HEK293 (cell line): ENCODE measurements around the gene BORCS6.

Experiments
- GFI1B ChIP-seq: fragments of 450-650 bp; formaldehyde crosslinking; IDR thresholded peaks from 2 replicates; pipeline ENCODE4 v1.5.1; 2016; ENCODE audit warnings: missing biosample characterization, missing genetic modification characterization
- GLI2 ChIP-seq: fragments of 450-650 bp; formaldehyde crosslinking; IDR thresholded peaks from 2 replicates; pipeline ENCODE4; 2017; ENCODE audit warnings: missing biosample characterization, missing genetic modification characterization, low read depth, borderline replicate concordance
- GLI4 ChIP-seq: fragments of 450-650 bp; formaldehyde crosslinking; IDR thresholded peaks from 2 replicates; pipeline ENCODE4 v1.5.1; 2016; ENCODE audit warnings: missing biosample characterization, missing genetic modification characterization
- GLIS2 ChIP-seq: fragments of 450-650 bp; formaldehyde crosslinking; IDR thresholded peaks from 2 replicates; pipeline ENCODE4 v1.5.1; 2016; ENCODE audit warnings: missing biosample characterization, missing genetic modification characterization
- KLF10 ChIP-seq: fragments of 450-650 bp; IDR thresholded peaks from 2 replicates; pipeline ENCODE4 v1.5.1; 2018; ENCODE audit warnings: missing biosample characterization, mild to moderate bottlenecking, missing genetic modification characterization
- MEIS1 ChIP-seq: sonication (generic); formaldehyde crosslinking; IDR thresholded peaks from 2 replicates; pipeline ENCODE4 v1.8.1; 2022; ENCODE audit warnings: missing genetic modification reagents, mild to moderate bottlenecking, borderline replicate concordance
- OSR2 ChIP-seq: fragments of 450-650 bp; formaldehyde crosslinking; IDR thresholded peaks from 2 replicates; pipeline ENCODE4 v1.5.1; 2016; ENCODE audit warnings: missing biosample characterization, missing genetic modification characterization
- SCRT1 ChIP-seq: fragments of 450-650 bp; formaldehyde crosslinking; IDR thresholded peaks from 2 replicates; pipeline ENCODE4 v1.5.1; 2016; ENCODE audit warnings: missing biosample characterization, missing genetic modification characterization, borderline replicate concordance
- SP2 ChIP-seq: fragments of 450-650 bp; formaldehyde crosslinking; IDR thresholded peaks from 2 replicates; pipeline ENCODE4 v1.5.1; 2016; ENCODE audit warnings: missing biosample characterization, missing genetic modification characterization
- ZBTB21 ChIP-seq: fragments of 450-650 bp; formaldehyde crosslinking; IDR thresholded peaks from 2 replicates; pipeline ENCODE4 v1.5.1; 2017; ENCODE audit warnings: missing biosample characterization, missing genetic modification characterization
- ZNF121 ChIP-seq: fragments of 450-650 bp; formaldehyde crosslinking; IDR thresholded peaks from 2 replicates; pipeline ENCODE4 v1.5.1; 2016; ENCODE audit warnings: missing biosample characterization, missing genetic modification characterization
- ZNF140 ChIP-seq: fragments of 450-650 bp; formaldehyde crosslinking; IDR thresholded peaks from 2 replicates; pipeline ENCODE4 v1.5.1; 2016; ENCODE audit warnings: missing biosample characterization, missing genetic modification characterization
- ZNF157 ChIP-seq: fragments of 450-650 bp; formaldehyde crosslinking; IDR thresholded peaks from 2 replicates; pipeline ENCODE4 v1.5.1; 2016; ENCODE audit warnings: missing biosample characterization, missing genetic modification characterization
- ZNF19 ChIP-seq: fragments of 450-650 bp; formaldehyde crosslinking; IDR thresholded peaks from 2 replicates; pipeline ENCODE4; 2016; ENCODE audit warnings: missing biosample characterization, missing genetic modification characterization, low read depth
- ZNF2 ChIP-seq: fragments of 450-650 bp; formaldehyde crosslinking; IDR thresholded peaks from 2 replicates; pipeline ENCODE4 v1.5.1; 2016; ENCODE audit warnings: missing biosample characterization, missing genetic modification characterization
- ZNF223 ChIP-seq: fragments of 450-650 bp; formaldehyde crosslinking; IDR thresholded peaks from 2 replicates; pipeline ENCODE4 v1.5.1; 2016; ENCODE audit warnings: missing biosample characterization, missing genetic modification characterization
- ZNF292 ChIP-seq: fragments of 450-650 bp; formaldehyde crosslinking; IDR thresholded peaks from 2 replicates; pipeline ENCODE4 v1.5.1; 2016; ENCODE audit warnings: low read depth, missing biosample characterization, missing genetic modification characterization, borderline replicate concordance
- ZNF366 ChIP-seq: fragments of 450-650 bp; formaldehyde crosslinking; conservative IDR thresholded peaks from 2 replicates; pipeline ENCODE4 v1.5.1; 2016; ENCODE audit warnings: missing biosample characterization, missing genetic modification characterization
- ZNF391 ChIP-seq: fragments of 450-650 bp; formaldehyde crosslinking; IDR thresholded peaks from 2 replicates; pipeline ENCODE4 v1.5.1; 2016; ENCODE audit warnings: low read depth, missing biosample characterization, missing genetic modification characterization, borderline replicate concordance
- ZNF394 ChIP-seq: fragments of 450-650 bp; formaldehyde crosslinking; IDR thresholded peaks from 2 replicates; pipeline ENCODE4 v1.5.1; 2016; ENCODE audit warnings: missing biosample characterization, missing genetic modification characterization, mild to moderate bottlenecking, moderate library complexity, borderline replicate concordance
- ZNF404 ChIP-seq: fragments of 450-650 bp; formaldehyde crosslinking; IDR thresholded peaks from 2 replicates; pipeline ENCODE4 v1.5.1; 2017; ENCODE audit warnings: missing biosample characterization, missing genetic modification characterization
- ZNF423 ChIP-seq: fragments of 450-650 bp; formaldehyde crosslinking; IDR thresholded peaks from 2 replicates; pipeline ENCODE4 v1.5.1; 2016; ENCODE audit warnings: missing biosample characterization, missing genetic modification characterization
- ZNF514 ChIP-seq: fragments of 450-650 bp; formaldehyde crosslinking; IDR thresholded peaks from 2 replicates; pipeline ENCODE4 v1.5.1; 2016; ENCODE audit warnings: missing biosample characterization, missing genetic modification characterization
- ZNF585B ChIP-seq: fragments of 450-650 bp; formaldehyde crosslinking; IDR thresholded peaks from 2 replicates; pipeline ENCODE4 v1.5.1; 2016; ENCODE audit warnings: missing biosample characterization, missing genetic modification characterization
- ZNF600 ChIP-seq: fragments of 450-650 bp; formaldehyde crosslinking; IDR thresholded peaks from 2 replicates; pipeline ENCODE4 v1.5.1; 2016; ENCODE audit warnings: missing biosample characterization, missing genetic modification characterization
- ZNF629 ChIP-seq: fragments of 450-650 bp; formaldehyde crosslinking; IDR thresholded peaks from 2 replicates; pipeline ENCODE4 v1.5.1; 2017; ENCODE audit warnings: missing biosample characterization, missing genetic modification characterization
- ZNF660 ChIP-seq: fragments of 450-650 bp; IDR thresholded peaks from 2 replicates; pipeline ENCODE4 v1.5.1; 2018; ENCODE audit warnings: missing biosample characterization, mild to moderate bottlenecking, missing genetic modification characterization
- ZNF664 ChIP-seq: fragments of 450-650 bp; formaldehyde crosslinking; IDR thresholded peaks from 2 replicates; pipeline ENCODE4 v1.5.1; 2016; ENCODE audit warnings: missing biosample characterization, missing genetic modification characterization
- ZNF76 ChIP-seq: fragments of 450-650 bp; formaldehyde crosslinking; IDR thresholded peaks from 2 replicates; pipeline ENCODE4; 2016; ENCODE audit warnings: low read depth, missing biosample characterization, missing genetic modification characterization, borderline replicate concordance
- ZSCAN30 ChIP-seq: fragments of 450-650 bp; IDR thresholded peaks from 2 replicates; pipeline ENCODE4 v1.5.1; 2018; ENCODE audit warnings: missing biosample characterization, mild to moderate bottlenecking, missing genetic modification characterization, moderate library complexity
- TF ChIP-seq, protein P1 (sequence below): fragments of 450-650 bp; formaldehyde crosslinking; optimal IDR thresholded peaks from 2 replicates; pipeline ENCODE3; 2016; ENCODE audit warnings: missing biosample characterization, mild to moderate bottlenecking, missing genetic modification characterization
- TF ChIP-seq, protein P2 (sequence below): fragments of 450-650 bp; formaldehyde crosslinking; IDR thresholded peaks from 2 replicates; pipeline ENCODE4 v1.5.1; 2017; ENCODE audit warnings: missing biosample characterization, missing genetic modification characterization
- TF ChIP-seq, protein P3 (sequence below): fragments of 450-650 bp; formaldehyde crosslinking; IDR thresholded peaks from 2 replicates; pipeline ENCODE4 v1.5.1; 2016; ENCODE audit warnings: missing biosample characterization, missing genetic modification characterization
- TF ChIP-seq, protein P4 (sequence below): IDR thresholded peaks from 2 replicates; pipeline ENCODE4 v1.6.1; 2011; ENCODE audit warnings: mild to moderate bottlenecking, low read depth, low read length, borderline replicate concordance
- TF ChIP-seq, protein P5 (sequence below): fragments of 450-650 bp; formaldehyde crosslinking; IDR thresholded peaks from 2 replicates; pipeline ENCODE4 v1.5.1; 2016; ENCODE audit warnings: missing biosample characterization, missing genetic modification characterization

The BORCS6 gene

DNA sequence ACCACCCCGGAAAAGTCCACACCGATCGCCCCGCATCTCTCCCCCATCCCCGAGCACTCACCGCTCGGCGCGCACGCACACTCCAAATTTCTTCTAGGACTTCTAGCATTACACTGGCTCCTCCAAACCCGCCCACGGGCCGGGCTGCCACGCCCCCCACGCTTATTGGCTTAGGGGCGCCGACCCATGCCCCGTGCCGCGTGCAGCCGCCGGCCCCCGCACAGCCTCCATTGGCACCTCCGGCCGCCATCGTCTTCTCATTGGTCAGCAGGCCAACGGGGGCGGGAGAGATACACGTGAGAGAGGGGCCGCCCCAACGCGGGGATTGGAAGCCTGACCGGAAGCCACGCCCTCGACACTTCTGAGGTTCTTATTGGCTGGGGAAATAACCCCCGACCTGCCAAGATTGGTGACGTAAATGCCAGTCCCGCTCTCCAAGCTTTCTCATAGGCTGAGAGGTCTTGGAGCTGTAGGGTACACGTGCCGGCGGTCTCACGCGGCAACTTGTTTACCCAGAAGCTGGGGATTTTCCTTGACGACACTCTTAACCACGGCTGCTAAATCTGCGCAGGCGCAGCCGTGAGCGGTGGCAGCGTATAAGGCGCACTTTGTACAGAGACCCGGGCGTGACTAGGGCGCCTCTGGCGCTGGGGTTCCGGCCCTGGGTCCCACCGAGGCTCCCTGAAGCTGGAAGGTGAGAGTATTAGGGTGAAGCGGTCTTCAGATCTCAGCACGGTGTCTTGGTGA lies 33.6 kb downstream of the BORCS6 start (continued):
- TF ChIP-seq, protein P1, sequence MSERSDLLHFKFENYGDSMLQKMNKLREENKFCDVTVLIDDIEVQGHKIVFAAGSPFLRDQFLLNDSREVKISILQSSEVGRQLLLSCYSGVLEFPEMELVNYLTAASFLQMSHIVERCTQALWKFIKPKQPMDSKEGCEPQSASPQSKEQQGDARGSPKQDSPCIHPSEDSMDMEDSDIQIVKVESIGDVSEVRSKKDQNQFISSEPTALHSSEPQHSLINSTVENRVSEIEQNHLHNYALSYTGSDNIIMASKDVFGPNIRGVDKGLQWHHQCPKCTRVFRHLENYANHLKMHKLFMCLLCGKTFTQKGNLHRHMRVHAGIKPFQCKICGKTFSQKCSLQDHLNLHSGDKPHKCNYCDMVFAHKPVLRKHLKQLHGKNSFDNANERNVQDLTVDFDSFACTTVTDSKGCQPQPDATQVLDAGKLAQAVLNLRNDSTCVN (tag by site-specific recombination): peak; percentile 72
- TF ChIP-seq ZNF423: no peak
- peak; percentile 62; the same call in 1 of the 2 replicates for TF ChIP-seq ZNF394 (tag by site-specific recombination)
- TF ChIP-seq ZNF292: no peak
- peak; percentile 100 for TF ChIP-seq KLF10 (tag by site-specific recombination)
- TF ChIP-seq, protein P2, sequence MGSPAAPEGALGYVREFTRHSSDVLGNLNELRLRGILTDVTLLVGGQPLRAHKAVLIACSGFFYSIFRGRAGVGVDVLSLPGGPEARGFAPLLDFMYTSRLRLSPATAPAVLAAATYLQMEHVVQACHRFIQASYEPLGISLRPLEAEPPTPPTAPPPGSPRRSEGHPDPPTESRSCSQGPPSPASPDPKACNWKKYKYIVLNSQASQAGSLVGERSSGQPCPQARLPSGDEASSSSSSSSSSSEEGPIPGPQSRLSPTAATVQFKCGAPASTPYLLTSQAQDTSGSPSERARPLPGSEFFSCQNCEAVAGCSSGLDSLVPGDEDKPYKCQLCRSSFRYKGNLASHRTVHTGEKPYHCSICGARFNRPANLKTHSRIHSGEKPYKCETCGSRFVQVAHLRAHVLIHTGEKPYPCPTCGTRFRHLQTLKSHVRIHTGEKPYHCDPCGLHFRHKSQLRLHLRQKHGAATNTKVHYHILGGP: no peak
- no peak for TF ChIP-seq ZNF140 (tag by site-specific recombination)
- TF ChIP-seq ZNF366 (tag by site-specific recombination): no peak
- no peak for TF ChIP-seq ZNF223
- TF ChIP-seq ZNF629 (tag by site-specific recombination): peak; percentile 94
- no peak for TF ChIP-seq SCRT1 (tag by site-specific recombination)
- no peak for TF ChIP-seq MEIS1 (CRISPR knock-in tag)
- TF ChIP-seq, protein P3, sequence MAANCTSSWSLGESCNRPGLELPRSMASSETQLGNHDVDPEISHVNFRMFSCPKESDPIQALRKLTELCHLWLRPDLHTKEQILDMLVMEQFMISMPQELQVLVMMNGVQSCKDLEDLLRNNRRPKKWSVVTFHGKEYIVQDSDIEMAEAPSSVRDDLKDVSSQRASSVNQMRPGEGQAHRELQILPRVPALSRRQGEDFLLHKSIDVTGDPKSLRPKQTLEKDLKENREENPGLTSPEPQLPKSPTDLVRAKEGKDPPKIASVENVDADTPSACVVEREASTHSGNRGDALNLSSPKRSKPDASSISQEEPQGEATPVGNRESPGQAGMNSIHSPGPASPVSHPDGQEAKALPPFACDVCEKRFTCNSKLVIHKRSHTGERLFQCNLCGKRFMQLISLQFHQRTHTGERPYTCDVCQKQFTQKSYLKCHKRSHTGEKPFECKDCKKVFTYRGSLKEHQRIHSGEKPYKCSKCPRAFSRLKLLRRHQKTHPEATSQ: no peak
- peak; percentile 100 for TF ChIP-seq SP2
- peak; percentile 46; the same call in 1 of the 2 replicates for TF ChIP-seq ZSCAN30 (tag by site-specific recombination)
- no peak for TF ChIP-seq ZNF121 (tag by site-specific recombination)
- TF ChIP-seq GFI1B (tag by site-specific recombination): no peak
- no peak for TF ChIP-seq ZNF514
- TF ChIP-seq GLI2 (tag by site-specific recombination): no peak
- TF ChIP-seq ZNF664 (tag by site-specific recombination): no peak
- TF ChIP-seq ZNF660: peak; percentile 73; the same call in 1 of the 2 replicates
- TF ChIP-seq GLIS2 (tag by site-specific recombination): peak; percentile 94
- TF ChIP-seq ZNF391 (tag by site-specific recombination): no peak
- TF ChIP-seq GLI4 (tag by site-specific recombination): no peak
- TF ChIP-seq ZNF600 (tag by site-specific recombination): no peak
- TF ChIP-seq OSR2: peak; percentile 85
- no peak for TF ChIP-seq ZNF585B
- TF ChIP-seq ZNF404 (tag by site-specific recombination): no peak
- peak; percentile 72 for TF ChIP-seq ZBTB21 (tag by site-specific recombination)
- TF ChIP-seq ZNF157 (tag by site-specific recombination): no peak
- TF ChIP-seq, protein P4, sequence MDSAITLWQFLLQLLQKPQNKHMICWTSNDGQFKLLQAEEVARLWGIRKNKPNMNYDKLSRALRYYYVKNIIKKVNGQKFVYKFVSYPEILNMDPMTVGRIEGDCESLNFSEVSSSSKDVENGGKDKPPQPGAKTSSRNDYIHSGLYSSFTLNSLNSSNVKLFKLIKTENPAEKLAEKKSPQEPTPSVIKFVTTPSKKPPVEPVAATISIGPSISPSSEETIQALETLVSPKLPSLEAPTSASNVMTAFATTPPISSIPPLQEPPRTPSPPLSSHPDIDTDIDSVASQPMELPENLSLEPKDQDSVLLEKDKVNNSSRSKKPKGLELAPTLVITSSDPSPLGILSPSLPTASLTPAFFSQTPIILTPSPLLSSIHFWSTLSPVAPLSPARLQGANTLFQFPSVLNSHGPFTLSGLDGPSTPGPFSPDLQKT: 0 out of 2 replicates have a peak, but pooled peaks have one; percentile 46
- TF ChIP-seq, protein P5, sequence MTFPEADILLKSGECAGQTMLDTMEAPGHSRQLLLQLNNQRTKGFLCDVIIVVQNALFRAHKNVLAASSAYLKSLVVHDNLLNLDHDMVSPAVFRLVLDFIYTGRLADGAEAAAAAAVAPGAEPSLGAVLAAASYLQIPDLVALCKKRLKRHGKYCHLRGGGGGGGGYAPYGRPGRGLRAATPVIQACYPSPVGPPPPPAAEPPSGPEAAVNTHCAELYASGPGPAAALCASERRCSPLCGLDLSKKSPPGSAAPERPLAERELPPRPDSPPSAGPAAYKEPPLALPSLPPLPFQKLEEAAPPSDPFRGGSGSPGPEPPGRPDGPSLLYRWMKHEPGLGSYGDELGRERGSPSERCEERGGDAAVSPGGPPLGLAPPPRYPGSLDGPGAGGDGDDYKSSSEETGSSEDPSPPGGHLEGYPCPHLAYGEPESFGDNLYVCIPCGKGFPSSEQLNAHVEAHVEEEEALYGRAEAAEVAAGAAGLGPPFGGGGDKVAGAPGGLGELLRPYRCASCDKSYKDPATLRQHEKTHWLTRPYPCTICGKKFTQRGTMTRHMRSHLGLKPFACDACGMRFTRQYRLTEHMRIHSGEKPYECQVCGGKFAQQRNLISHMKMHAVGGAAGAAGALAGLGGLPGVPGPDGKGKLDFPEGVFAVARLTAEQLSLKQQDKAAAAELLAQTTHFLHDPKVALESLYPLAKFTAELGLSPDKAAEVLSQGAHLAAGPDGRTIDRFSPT: peak; percentile 85
- no peak for TF ChIP-seq ZNF76
- TF ChIP-seq ZNF19 (tag by site-specific recombination): no peak
- peak; percentile 42; the same call in 1 of the 2 replicates for TF ChIP-seq ZNF2 (tag by site-specific recombination)
